ENCODE measurements around the gene MUC4. TPM values are rescaled to one million over a fixed set of nuclear protein-coding genes. Genes with fewer than 3 reads are reported as not detected.

MUC4 gene
- total RNA-seq, 4 donors from 2014 or later: 0.27 TPM; not detected in 3

GRCh38 chr3:195823280-195823679 lies 11.6 kb upstream of the MUC4 start:
- intact Hi-C loops (cut with DNase I; ENCODE audit: low total_unique reads): no loop called here
- no peak overlapping the region for H3K4me3 ChIP-seq
- DNase-seq: no peak
- peaks cover 0 to 5% (median 0%) of the 10 kb centered on the region in 3 donors for H3K27me3 ChIP-seq
- in situ Hi-C loops (cut with MboI; ENCODE audit: low sequenced_read_pairs in 4 of 4): no loop called here
- H3K36me3 ChIP-seq: no peaks in the 10 kb centered on the region
- H3K4me1 ChIP-seq: peaks cover 0 to 3% of the 10 kb centered on the region in 2 donors
- ATAC-seq: no peak
- H3K9me3 ChIP-seq: no peaks in the 10 kb centered on the region
- TF ChIP-seq POLR2A (IDR thresholded peaks at IDR 0.05): no peak
- TF ChIP-seq, protein P1, sequence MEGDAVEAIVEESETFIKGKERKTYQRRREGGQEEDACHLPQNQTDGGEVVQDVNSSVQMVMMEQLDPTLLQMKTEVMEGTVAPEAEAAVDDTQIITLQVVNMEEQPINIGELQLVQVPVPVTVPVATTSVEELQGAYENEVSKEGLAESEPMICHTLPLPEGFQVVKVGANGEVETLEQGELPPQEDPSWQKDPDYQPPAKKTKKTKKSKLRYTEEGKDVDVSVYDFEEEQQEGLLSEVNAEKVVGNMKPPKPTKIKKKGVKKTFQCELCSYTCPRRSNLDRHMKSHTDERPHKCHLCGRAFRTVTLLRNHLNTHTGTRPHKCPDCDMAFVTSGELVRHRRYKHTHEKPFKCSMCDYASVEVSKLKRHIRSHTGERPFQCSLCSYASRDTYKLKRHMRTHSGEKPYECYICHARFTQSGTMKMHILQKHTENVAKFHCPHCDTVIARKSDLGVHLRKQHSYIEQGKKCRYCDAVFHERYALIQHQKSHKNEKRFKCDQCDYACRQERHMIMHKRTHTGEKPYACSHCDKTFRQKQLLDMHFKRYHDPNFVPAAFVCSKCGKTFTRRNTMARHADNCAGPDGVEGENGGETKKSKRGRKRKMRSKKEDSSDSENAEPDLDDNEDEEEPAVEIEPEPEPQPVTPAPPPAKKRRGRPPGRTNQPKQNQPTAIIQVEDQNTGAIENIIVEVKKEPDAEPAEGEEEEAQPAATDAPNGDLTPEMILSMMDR (IDR thresholded peaks at IDR 0.05 in 4 of 5, conservative IDR thresholded peaks at IDR 0.05 in 1 of 5): no peak
- H3K27ac ChIP-seq: no peak overlapping the region

DNA sequence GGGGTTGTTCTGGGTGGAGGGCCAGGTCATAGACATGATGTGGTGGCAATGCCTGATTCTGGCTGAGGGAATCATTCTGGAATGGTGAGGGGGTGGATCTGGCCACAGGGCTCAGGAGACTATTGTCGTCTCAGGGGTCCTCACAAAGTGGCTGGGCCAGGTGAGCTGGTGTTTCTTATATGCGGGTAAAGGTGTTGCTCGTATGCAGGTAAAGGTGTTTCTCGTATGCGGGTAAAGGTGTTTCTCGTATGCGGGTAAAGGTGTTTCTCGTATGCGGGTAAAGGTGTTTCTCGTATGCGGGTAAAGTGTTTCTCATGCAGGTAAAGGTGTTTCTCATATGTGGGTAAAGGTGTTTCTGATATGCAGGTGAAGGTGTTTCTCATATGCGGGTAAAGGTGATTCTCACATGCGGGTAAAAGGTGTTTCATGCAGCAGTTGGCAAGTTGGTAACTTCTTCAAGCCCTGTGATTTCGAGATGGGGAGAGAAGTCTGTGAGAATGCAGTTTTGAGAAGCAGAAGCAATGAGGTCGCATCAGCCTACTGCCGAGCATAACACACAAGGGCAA lies 10.5 kb upstream of the MUC4 start:
- no peaks in the 10 kb centered on the region for H3K36me3 ChIP-seq
- H3K27me3 ChIP-seq: peaks cover 0 to 5% (median 0%) of the 10 kb centered on the region in 3 donors
- ATAC-seq (no peak), DNase-seq (no peak)
- peaks cover 0 to 3% of the 10 kb centered on the region in 2 donors for H3K4me1 ChIP-seq
- intact Hi-C loops (cut with DNase I; ENCODE audit: low total_unique reads) (no loop called here), in situ Hi-C loops (cut with MboI; ENCODE audit: low sequenced_read_pairs in 4 of 4) (no loop called here)
- no peak overlapping the region for H3K27ac ChIP-seq
- TF ChIP-seq POLR2A (IDR thresholded peaks at IDR 0.05): no peak
- TF ChIP-seq, protein P1 (IDR thresholded peaks at IDR 0.05 in 4 of 5, conservative IDR thresholded peaks at IDR 0.05 in 1 of 5): no peak
- no peak overlapping the region for H3K4me3 ChIP-seq
- no peaks in the 10 kb centered on the region for H3K9me3 ChIP-seq

GRCh38 chr3:195821403-195822130 lies 9.8 kb upstream of the MUC4 start:
- H3K27me3 ChIP-seq: peaks cover 0 to 5% (median 0%) of the 10 kb centered on the region in 3 donors
- in situ Hi-C loops (cut with MboI; ENCODE audit: low sequenced_read_pairs in 4 of 4): no loop called here
- no peak for ATAC-seq

GRCh38 chr3:195820901-195821300 lies 9.2 kb upstream of the MUC4 start:
- Histone ChIP-seq H3K9me3 (no peaks in the 10 kb centered on the region), H3K4me3 (no peak overlapping the region), H3K36me3 (no peaks in the 10 kb centered on the region), H3K27ac (no peak overlapping the region), H3K4me1 (peaks cover 0 to 3% of the 10 kb centered on the region in 2 donors), H3K27me3 (peaks cover 0 to 5% (median 0%) of the 10 kb centered on the region in 3 donors)
- TF ChIP-seq, protein P1 (IDR thresholded peaks at IDR 0.05 in 4 of 5, conservative IDR thresholded peaks at IDR 0.05 in 1 of 5): no peak
- in situ Hi-C loops (cut with MboI; ENCODE audit: low sequenced_read_pairs in 4 of 4): no loop called here
- ATAC-seq (no peak), DNase-seq (no peak)
- intact Hi-C loops (cut with DNase I; ENCODE audit: low total_unique reads): no loop called here

More at GRCh38 chr3:195821403-195822130, 9.8 kb upstream of the MUC4 start:
- DNase-seq: no peak
- no peaks in the 10 kb centered on the region for H3K9me3 ChIP-seq
- peaks cover 0 to 3% of the 10 kb centered on the region in 2 donors for H3K4me1 ChIP-seq
- intact Hi-C loops (cut with DNase I; ENCODE audit: low total_unique reads): no loop called here
- no peak for TF ChIP-seq POLR2A (IDR thresholded peaks at IDR 0.05)
- TF ChIP-seq, protein P1 (IDR thresholded peaks at IDR 0.05 in 4 of 5, conservative IDR thresholded peaks at IDR 0.05 in 1 of 5): no peak
- no peak overlapping the region for H3K27ac ChIP-seq
- no peaks in the 10 kb centered on the region for H3K36me3 ChIP-seq
- no peak overlapping the region for H3K4me3 ChIP-seq

All from gastrocnemius medialis (tissue), 4 donors.